SU-DHL-6 (cell line): Measurements from ENCODE around the gene PANK2.

Experiments used
- EZH2phosphoT487 ChIP-seq: fragments of 200-600 bp; sonication (generic), shearing (Covaris generic); conservative IDR thresholded peaks from 2 replicates; pipeline ENCODE4 v1.6.1; 2018; ENCODE audit warnings: mild to moderate bottlenecking, antibody characterized with exemption, low read length, moderate library complexity, mixed read lengths
- TF ChIP-seq, protein P1 (sequence below): fragments of 200-600 bp; sonication (generic); IDR thresholded peaks from one replicate; pipeline ENCODE4 v1.5.1; 2017; ENCODE audit warnings: antibody characterized with exemption, mild to moderate bottlenecking, low read length, moderate library complexity; ENCODE audit not compliant: insufficient read depth, poor library complexity, severe bottlenecking

DNA sequence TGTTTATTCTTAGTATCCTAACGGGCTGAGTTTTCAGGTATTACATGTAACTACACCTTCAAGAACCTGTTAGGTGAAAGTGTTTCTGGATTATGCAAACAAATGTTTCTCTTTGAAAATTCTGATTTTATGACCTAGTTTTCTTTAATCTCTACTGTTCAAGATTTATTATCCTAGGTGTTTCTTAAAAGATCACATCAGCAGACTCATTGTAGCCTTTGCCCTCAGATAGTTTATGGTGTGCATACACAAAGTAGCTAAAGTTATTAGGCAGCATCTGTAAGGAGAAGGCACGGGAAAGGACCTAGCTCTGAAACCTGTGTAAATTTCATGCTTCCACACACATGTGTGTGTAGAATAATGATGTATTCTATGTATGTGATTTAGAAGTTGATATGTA lies 21.7 kb downstream of the PANK2 start:
- TF ChIP-seq, protein P1, sequence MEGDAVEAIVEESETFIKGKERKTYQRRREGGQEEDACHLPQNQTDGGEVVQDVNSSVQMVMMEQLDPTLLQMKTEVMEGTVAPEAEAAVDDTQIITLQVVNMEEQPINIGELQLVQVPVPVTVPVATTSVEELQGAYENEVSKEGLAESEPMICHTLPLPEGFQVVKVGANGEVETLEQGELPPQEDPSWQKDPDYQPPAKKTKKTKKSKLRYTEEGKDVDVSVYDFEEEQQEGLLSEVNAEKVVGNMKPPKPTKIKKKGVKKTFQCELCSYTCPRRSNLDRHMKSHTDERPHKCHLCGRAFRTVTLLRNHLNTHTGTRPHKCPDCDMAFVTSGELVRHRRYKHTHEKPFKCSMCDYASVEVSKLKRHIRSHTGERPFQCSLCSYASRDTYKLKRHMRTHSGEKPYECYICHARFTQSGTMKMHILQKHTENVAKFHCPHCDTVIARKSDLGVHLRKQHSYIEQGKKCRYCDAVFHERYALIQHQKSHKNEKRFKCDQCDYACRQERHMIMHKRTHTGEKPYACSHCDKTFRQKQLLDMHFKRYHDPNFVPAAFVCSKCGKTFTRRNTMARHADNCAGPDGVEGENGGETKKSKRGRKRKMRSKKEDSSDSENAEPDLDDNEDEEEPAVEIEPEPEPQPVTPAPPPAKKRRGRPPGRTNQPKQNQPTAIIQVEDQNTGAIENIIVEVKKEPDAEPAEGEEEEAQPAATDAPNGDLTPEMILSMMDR = no peak
- no peak for TF ChIP-seq EZH2phosphoT487
